Fibroblast of the aortic adventitia (primary cell): Measurements from ENCODE around the gene ZNF124. TPM values are rescaled to one million over a fixed set of nuclear protein-coding genes. Genes with fewer than 3 reads are reported as not detected.

Experiments used
- DNase-seq: peaks from one replicate; pipeline ENCODE4 v3.0.0-alpha.2; 2010; ENCODE audit warnings: low read depth
- H3K4me3 ChIP-seq: 2 replicates; pipeline ENCODE4 v1.5.1; 2011; ENCODE audit warnings: low read depth, mild to moderate bottlenecking, control low read depth, low read length, moderate library complexity
- total RNA-seq: library from RNA; depleted of rRNA; stranded (reverse); fragments of >200 nt; gene quantifications from 2 replicates; pipeline ENCODE4 v1.2.3, GENCODE V29; 2012; ENCODE audit warnings: low replicate concordance
- TF ChIP-seq, protein P1 (sequence below): IDR thresholded peaks from 2 replicates; pipeline ENCODE4 v1.5.1; 2011; ENCODE audit warnings: mild to moderate bottlenecking, low read length, control low read depth, inconsistent platforms; ENCODE audit not compliant: insufficient read depth

The ZNF124 gene
- total RNA-seq, 1 donor: 22.7 TPM

DNA sequence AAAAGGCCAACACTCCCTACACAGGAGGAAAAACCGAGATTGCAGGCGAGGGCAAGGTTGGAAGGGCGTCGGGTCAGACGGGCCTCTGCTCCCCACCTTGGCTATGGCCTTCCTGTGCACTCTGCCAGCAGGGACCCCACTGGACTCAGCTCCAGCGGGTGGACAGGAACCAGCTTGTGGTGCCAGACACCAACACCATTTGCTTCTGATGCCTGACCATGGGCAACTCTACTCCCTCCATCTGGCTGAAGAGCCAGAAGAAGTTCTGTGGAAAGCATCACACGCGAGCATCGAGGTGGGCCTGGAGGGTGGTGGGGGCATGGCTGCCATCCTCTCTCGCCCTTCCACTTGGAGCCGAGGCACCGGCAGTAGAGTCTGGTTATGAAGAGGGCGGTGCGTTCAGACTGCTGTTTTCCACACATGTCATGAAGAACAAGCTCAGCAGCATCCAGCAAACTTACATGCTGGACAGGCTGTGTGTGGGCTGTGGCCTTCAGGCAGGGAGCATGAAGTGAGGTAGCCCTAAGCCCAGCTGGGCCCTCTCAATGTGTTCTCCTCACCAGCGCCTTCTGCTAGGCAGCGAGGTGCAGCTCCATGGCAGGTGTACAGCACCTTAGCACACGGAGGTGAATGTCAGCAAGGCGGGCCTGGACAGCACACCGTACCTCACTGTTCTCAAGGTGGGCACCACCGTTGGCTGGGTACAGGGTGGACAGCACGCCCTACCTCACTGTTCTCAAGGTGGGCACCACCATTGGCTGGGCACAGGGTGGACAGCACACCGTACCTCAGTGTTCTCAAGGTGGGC lies 52.0 kb downstream of the ZNF124 start:
- H3K4me3 ChIP-seq: no peak overlapping the region
- no peak for DNase-seq
- TF ChIP-seq, protein P1, sequence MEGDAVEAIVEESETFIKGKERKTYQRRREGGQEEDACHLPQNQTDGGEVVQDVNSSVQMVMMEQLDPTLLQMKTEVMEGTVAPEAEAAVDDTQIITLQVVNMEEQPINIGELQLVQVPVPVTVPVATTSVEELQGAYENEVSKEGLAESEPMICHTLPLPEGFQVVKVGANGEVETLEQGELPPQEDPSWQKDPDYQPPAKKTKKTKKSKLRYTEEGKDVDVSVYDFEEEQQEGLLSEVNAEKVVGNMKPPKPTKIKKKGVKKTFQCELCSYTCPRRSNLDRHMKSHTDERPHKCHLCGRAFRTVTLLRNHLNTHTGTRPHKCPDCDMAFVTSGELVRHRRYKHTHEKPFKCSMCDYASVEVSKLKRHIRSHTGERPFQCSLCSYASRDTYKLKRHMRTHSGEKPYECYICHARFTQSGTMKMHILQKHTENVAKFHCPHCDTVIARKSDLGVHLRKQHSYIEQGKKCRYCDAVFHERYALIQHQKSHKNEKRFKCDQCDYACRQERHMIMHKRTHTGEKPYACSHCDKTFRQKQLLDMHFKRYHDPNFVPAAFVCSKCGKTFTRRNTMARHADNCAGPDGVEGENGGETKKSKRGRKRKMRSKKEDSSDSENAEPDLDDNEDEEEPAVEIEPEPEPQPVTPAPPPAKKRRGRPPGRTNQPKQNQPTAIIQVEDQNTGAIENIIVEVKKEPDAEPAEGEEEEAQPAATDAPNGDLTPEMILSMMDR: no peak

DNA sequence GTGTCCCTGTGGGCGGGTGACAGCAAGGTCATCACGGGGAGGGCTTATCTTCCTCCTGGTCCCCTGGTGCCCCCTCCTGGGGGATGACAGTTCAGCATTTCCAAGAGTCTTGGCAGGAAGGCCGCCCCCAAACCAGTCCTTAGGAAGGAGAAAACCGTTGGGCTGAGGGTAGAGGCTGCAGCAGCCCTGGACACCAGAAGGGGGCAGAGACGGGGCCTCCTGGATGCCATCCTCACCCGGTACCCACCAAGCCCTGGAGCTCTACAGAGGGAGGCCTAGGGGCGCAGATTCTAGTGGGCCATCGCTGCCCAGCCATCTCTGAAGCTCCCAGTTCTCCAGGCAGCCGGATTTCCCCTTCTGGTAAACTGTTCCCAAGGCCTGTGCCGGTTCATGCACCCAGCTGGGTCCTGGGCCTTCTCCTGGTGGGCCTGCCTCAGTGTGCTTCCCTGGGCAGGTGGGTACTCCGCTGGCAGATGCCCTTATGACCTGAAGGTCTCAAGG lies 52.8 kb downstream of the ZNF124 start:
- H3K4me3 ChIP-seq: no peak overlapping the region
- peak; percentile 18 for DNase-seq
- TF ChIP-seq, protein P1: no peak

DNA sequence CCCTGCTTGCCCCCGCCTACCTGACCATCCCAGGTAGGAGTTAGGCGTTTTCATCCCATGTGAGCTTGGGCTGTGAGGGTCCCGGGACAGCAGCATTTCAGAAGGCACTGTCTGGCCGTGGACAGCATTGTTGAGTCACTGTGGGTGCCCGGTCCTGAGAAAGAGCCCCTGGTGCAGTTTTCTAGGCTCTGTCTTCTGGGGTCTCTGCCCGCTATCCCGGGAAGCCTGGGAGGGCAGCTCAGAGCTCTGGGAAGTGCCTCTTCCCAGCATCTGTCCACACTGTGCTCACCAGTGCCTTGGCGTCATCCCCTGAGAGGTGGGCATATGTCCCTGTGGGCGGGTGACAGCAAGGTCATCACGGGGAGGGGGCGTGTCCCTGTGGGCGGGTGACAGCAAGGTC lies 56.3 kb downstream of the ZNF124 start:
- no peak for DNase-seq
- TF ChIP-seq, protein P1: no peak
- H3K4me3 ChIP-seq: no peak overlapping the region

DNA sequence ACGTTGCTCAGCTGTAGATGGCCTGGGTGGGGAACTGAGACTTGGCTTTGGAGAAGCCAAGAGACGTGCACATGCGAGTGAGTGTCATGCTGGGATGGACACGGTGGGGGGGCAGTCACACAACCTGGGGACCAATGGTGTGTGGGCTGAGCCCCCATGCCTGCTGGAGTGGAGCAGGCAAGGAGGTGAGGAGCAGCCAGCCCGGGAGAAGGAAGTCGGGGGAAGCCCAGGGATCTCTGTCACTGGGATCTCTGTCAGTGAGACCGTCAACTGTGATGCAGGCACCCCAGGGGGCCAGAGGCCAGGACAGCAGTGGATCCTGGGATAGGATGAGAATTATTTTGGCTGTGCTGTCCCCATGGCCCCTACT lies 56.7 kb downstream of the ZNF124 start:
- no peak for DNase-seq
- TF ChIP-seq, protein P1: no peak
- no peak overlapping the region for H3K4me3 ChIP-seq

DNA sequence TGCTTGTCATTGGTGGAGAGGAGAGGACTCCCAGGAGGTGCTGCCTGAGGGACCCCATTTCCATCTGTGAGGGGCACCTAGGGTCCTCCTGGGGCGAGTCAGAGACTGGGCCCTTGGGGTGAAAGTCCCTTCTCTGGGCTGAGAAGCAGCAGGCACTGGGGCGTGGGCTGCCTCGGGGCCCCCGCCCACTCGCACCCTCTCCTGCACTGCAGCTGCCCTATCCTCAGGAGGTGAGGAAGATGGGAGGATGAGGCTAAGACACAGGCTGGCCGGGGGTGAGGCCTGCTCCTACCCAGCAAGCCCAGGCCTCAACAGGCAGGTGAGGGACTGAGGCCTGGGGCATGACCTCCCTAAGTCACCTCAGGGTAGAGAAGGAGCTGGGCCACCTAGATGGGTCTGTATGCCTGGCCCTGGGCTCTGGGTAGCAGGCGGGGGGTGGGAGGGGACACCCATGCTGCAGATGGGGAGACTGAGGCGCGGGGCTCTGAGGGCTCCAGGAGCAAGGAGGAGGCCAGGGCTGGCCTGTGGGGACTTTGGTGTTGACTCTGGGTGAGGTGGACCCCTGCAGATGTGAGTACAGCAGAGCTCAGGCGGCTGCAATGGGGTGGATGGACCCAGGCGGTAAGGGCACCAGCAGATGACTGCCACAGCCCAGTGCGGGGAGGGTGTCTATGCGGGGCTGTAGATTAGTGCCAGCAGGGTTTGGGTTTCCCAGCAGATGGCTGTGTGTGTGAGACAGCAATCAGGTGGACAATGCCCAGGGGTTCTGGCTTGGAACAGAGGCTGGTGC lies 57.3 kb downstream of the ZNF124 start:
- no peak for DNase-seq
- TF ChIP-seq, protein P1: no peak
- no peak overlapping the region for H3K4me3 ChIP-seq

DNA sequence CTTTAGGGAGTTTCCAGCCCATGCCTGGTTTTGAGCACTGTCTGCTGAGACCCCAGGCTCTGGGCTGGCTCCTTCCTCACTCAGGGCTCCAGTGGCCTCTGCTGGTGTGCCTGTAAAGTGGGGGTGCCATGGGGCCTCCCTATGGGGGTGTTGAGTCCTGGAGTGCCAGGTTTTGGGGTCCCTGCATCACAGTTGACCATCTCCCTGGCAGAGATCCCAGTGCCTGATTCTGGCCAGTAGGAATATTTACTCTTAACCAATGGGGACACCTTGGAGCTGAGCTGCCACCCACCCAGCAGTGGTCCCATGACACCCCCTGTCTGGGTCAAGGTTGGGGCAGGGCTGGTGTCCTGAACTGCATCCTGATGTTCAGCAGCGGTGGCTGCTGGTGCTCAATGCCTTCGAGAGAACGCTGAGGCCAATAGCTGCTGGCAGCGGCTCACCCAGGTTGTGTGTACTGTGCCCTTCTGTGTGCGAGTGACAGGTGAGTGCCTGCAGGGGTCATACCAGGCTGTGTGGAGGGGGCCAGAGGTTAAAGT lies 58.0 kb downstream of the ZNF124 start:
- H3K4me3 ChIP-seq: no peak overlapping the region
- TF ChIP-seq, protein P1: no peak
- DNase-seq: no peak
